Measurements from ENCODE around the gene TGFB2.
"Not testable (repeated sequence)": the region's sequence is repeated elsewhere in the genome, so short reads cannot be mapped to it uniquely, and the experiment has no call there.

Gene TGFB2

GRCh38 chr1:218305472-218306064 lies 39.6 kb upstream of the TGFB2 start:
- no peak for TF ChIP-seq CTCF (IDR thresholded peaks at IDR 0.05; ENCODE audit: low read depth, low read length, missing control alignments)
- H3K27me3 ChIP-seq (replicated peaks), result no peaks in the 10 kb centered on the region
- in situ Hi-C loops (cut with HindIII; ENCODE audit: low pct_ligation_motif_present, low sequenced_read_pairs), result no loop called here
- no peak for DNase-seq
- no peaks in the 10 kb centered on the region for H3K36me3 ChIP-seq (replicated peaks)
- H3K4me3 ChIP-seq (ENCODE audit: low read depth, low read length), result no peak overlapping the region
- no peak overlapping the region for H3K27ac ChIP-seq

- Histone ChIP-seq H3K4me3 (ENCODE audit: low read depth, low read length) (no peak overlapping the region), H3K27me3 (replicated peaks) (no peaks in the 10 kb centered on the region), H3K36me3 (replicated peaks) (no peaks in the 10 kb centered on the region), H3K27ac (no peak overlapping the region)
- in situ Hi-C loops (cut with HindIII; ENCODE audit: low pct_ligation_motif_present, low sequenced_read_pairs), result no loop called here
- DNase-seq, result no peak
- no peak for TF ChIP-seq CTCF (IDR thresholded peaks at IDR 0.05; ENCODE audit: low read depth, low read length, missing control alignments)
Observed at GRCh38 chr1:218312509-218312908, 32.6 kb upstream of the TGFB2 start.

GRCh38 chr1:218314316-218314715 lies 30.8 kb upstream of the TGFB2 start:
- H3K27me3 ChIP-seq (replicated peaks), result no peaks in the 10 kb centered on the region
- H3K27ac ChIP-seq, result no peak overlapping the region
- no peak for TF ChIP-seq CTCF (IDR thresholded peaks at IDR 0.05; ENCODE audit: low read depth, low read length, missing control alignments)
- no peaks in the 10 kb centered on the region for H3K36me3 ChIP-seq (replicated peaks)
- no peak overlapping the region for H3K4me3 ChIP-seq (ENCODE audit: low read depth, low read length)
- DNase-seq, result no peak
- in situ Hi-C loops (cut with HindIII; ENCODE audit: low pct_ligation_motif_present, low sequenced_read_pairs), result no loop called here

GRCh38 chr1:218315638-218316037 lies 29.5 kb upstream of the TGFB2 start:
- H3K27ac ChIP-seq, result no peak overlapping the region
- in situ Hi-C loops (cut with HindIII; ENCODE audit: low pct_ligation_motif_present, low sequenced_read_pairs), result no loop called here
- DNase-seq, result no peak
- H3K27me3 ChIP-seq (replicated peaks), result no peaks in the 10 kb centered on the region
- no peak overlapping the region for H3K4me3 ChIP-seq (ENCODE audit: low read depth, low read length)
- H3K36me3 ChIP-seq (replicated peaks), result no peaks in the 10 kb centered on the region
- no peak for TF ChIP-seq CTCF (IDR thresholded peaks at IDR 0.05; ENCODE audit: low read depth, low read length, missing control alignments)

DNA sequence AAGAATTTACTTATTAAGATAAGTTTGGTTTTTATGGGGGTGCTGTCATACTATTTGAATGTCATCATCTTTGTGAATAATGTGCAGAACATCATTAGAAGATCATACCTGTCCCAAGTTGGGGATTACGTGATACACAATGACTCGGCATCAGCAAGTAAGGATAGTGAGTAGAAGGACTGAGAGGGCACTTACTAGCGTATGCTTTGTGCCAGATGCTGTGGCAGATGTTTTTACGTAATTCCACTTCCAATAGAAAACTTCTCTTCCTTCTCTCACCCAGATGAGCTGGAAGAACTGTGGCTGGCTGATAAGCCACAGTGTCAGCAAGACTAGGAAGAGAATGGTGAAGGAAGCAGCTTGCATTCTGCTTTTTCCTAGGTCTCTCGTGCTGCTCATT lies 28.1 kb upstream of the TGFB2 start:
- H3K4me3 ChIP-seq (ENCODE audit: low read depth, low read length), result no peak overlapping the region
- H3K27me3 ChIP-seq (replicated peaks), result no peaks in the 10 kb centered on the region
- H3K27ac ChIP-seq, result no peak overlapping the region
- DNase-seq, result no peak
- H3K36me3 ChIP-seq (replicated peaks), result no peaks in the 10 kb centered on the region
- TF ChIP-seq CTCF (IDR thresholded peaks at IDR 0.05; ENCODE audit: low read depth, low read length, missing control alignments), result no peak
- in situ Hi-C loops (cut with HindIII; ENCODE audit: low pct_ligation_motif_present, low sequenced_read_pairs), result no loop called here

- H3K27me3 ChIP-seq (replicated peaks); H3K27ac ChIP-seq; DNase-seq; H3K4me3 ChIP-seq (ENCODE audit: low read depth, low read length); in situ Hi-C loops (cut with HindIII; ENCODE audit: low pct_ligation_motif_present, low sequenced_read_pairs): not testable (repeated sequence)
- peaks cover 10% of the 10 kb centered on the region for H3K36me3 ChIP-seq (replicated peaks)
Observed at GRCh38 chr1:218320182-218320581, 25.0 kb upstream of the TGFB2 start.

Measured in brain microvascular endothelial cell (primary cell).